ENCODE measurements around the gene PDGFRB. TPM values are rescaled to one million over a fixed set of nuclear protein-coding genes. Genes with fewer than 3 reads are reported as not detected.

The PDGFRB gene
- total and polyA plus RNA-seq, 2 of the 8 experiments (the other 6 are each of a cell fraction or from before 2014, with no cell fraction given), result 4.2 to 13.7 TPM

DNA sequence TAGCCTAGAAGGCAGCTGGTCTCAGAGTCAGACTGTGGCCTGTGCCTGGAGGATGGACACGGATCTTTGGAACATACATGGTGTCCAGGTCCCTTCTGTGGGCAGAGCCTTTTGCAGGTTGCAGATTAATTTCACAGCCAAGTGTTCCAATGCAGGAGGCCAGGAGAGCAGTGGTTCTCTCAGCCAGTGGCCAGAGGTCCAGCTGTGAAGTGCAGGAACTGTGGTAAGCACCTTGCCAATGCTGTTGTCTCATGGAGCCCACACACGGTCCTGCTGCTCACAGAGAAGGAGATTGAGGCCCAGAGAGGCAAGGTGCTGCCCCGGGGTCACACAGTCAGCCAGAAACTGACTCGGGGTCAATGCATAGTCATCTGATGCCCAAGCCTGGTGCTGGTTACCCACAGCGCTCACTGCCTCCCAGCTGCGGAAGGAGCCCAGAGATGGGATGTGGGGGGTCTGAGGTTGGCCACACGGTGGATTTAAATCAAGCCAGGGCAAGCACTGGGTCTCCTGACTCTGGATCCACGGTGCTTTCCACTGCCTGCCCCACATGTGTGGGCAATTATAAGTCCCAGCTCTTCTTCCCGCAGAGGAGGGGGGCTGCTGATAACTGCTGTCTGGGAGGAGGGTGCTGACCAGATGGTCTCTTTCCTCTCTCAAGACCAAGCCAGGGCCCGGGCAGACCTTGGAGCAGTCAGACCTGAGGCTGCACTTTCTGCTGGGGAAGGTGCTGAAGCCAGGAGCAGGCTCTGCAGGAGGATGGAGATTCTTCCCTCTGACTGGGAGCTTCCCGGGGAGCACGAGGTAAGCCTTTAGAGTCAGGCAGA, 2.8 kb downstream of the PDGFRB start:
- no peak overlapping the region for H3K23ac ChIP-seq (ENCODE audit: insufficient read length)
- no peaks in the 10 kb centered on the region; the same call in 1 of the 2 replicates for H3K23me2 ChIP-seq (ENCODE audit: low read depth, low read length)
- H3K4ac ChIP-seq (replicated peaks; ENCODE audit: insufficient read length, low read depth, low read length), result no peak overlapping the region
- peaks cover 6 to 24% (median 12%) of the 10 kb centered on the region in 4 experiments for H3K4me1 ChIP-seq (replicated peaks in 1 of 4; ENCODE audit: control insufficient read depth in 3 of 4, insufficient read depth in 4 of 4, low read length in 3 of 4)
- H4K8ac ChIP-seq (ENCODE audit: extremely low read depth, insufficient read depth, low read length), result no peak overlapping the region
- WGBS, 2 experiments (ENCODE audit: extremely low coverage in 1 of 2, insufficient coverage in 1 of 2, insufficient read length in 1 of 2, insufficient replicate concordance in 2 of 2, low coverage in 1 of 2, low lambda C conversion rate in 2 of 2, missing lambda C conversion rate in 1 of 2), result 82% methylated on average over 11 of the region's 12 CpGs; no CpG with 5 or more reads in 1 of the 2 experiments
- 0 out of 2 replicates have a peak overlapping the region, but pooled peaks have one; percentile 17 for H2AK5ac ChIP-seq (ENCODE audit: low read depth, low read length)
- DNase-seq (ENCODE audit: low read depth in 1 of 2, low spot score in 2 of 2) (no peak), FAIRE-seq (no peak)
- H3K27ac ChIP-seq (ENCODE audit: low read depth, low read length), result no peak overlapping the region
- H4K20me1 ChIP-seq (replicated peaks in 1 of 2; ENCODE audit: control insufficient read depth in 1 of 2, insufficient read depth in 2 of 2, low read length in 2 of 2), result no peaks in the 10 kb centered on the region
- no peak overlapping the region for H3K9ac ChIP-seq (replicated peaks in 1 of 4; ENCODE audit: extremely low read depth in 1 of 4, low read depth in 3 of 4, low read length in 3 of 4)
- H2BK20ac ChIP-seq (ENCODE audit: low read length), result 0 out of 2 replicates have a peak overlapping the region, but pooled peaks have one; percentile 66
- H3K27me3 ChIP-seq (replicated peaks in 1 of 4; ENCODE audit: control insufficient read depth in 3 of 4, extremely low read depth in 1 of 4, insufficient read depth in 3 of 4, low read length in 3 of 4), result no peaks in the 10 kb centered on the region; a peak in 2 of 7 replicates
- no peak overlapping the region for H3K18ac ChIP-seq (ENCODE audit: extremely low read depth, low read length)
- H3K56ac ChIP-seq (replicated peaks; ENCODE audit: insufficient read length, low read depth, low read length), result no peak overlapping the region
- H3K14ac ChIP-seq (ENCODE audit: insufficient read length), result no peak overlapping the region
- no peaks in the 10 kb centered on the region for H3K79me1 ChIP-seq (ENCODE audit: low read depth, low read length)
- no peak overlapping the region for H2BK120ac ChIP-seq (replicated peaks; ENCODE audit: low read depth, low read length)
- 0 out of 2 replicates have a peak overlapping the region, but pooled peaks have one; percentile 7 for H2BK12ac ChIP-seq (ENCODE audit: low read depth, low read length)
- H4K5ac ChIP-seq (ENCODE audit: insufficient read length, low read depth, low read length), result no peak overlapping the region
- H3K4me3 ChIP-seq (ENCODE audit: extremely low read depth in 1 of 4, insufficient read depth in 2 of 4, low read depth in 3 of 4, low read length in 4 of 4), result no peak overlapping the region
- no peak overlapping the region for H4K91ac ChIP-seq (replicated peaks; ENCODE audit: insufficient read length, low read length)
- POLR2A ChIA-PET (ENCODE audit: partially characterized antibody), result interaction anchor here (1.6 to 3.4 kb wide), 2 partner anchors 12 to 14 kb away, joined by 5 to 14 read pairs; no protein-coding TSS in a partner anchor
- no peaks in the 10 kb centered on the region for H3K79me2 ChIP-seq (ENCODE audit: control insufficient read depth in 1 of 2, insufficient read depth in 2 of 2, low read length in 2 of 2)
- H3K4me2 ChIP-seq (ENCODE audit: insufficient read depth in 1 of 2, low read depth in 2 of 2, low read length in 2 of 2), result peak overlapping the region in 1 of 2 experiments; percentile 73; a peak in 1 of 4 replicates
- H3K36me3 ChIP-seq (ENCODE audit: control insufficient read depth in 2 of 4, insufficient read depth in 4 of 4, low read length in 3 of 4), result no peaks in the 10 kb centered on the region
- H3K9me3 ChIP-seq (ENCODE audit: insufficient read depth in 2 of 2, low read depth in 1 of 2, low read length in 1 of 2), result no peaks in the 10 kb centered on the region
- H2AFZ ChIP-seq (ENCODE audit: low read length), result no peak overlapping the region
- peak overlapping the region; percentile 1; the same call in 1 of the 2 replicates for H2BK5ac ChIP-seq (ENCODE audit: low read depth, low read length)
- CTCF ChIA-PET (ENCODE audit: partially characterized antibody), result interaction anchor here (0.7 to 15.3 kb wide), 16 partner anchors 8 to 186 kb away, joined by 3 to 372 read pairs (median 4); partner anchors contain the start of gene SLC6A7
- H2BK15ac ChIP-seq (ENCODE audit: low read length), result peak overlapping the region; percentile 0; the same call in 1 of the 2 replicates
- TF ChIP-seq SP2 (IDR thresholded peaks at IDR 0.05; ENCODE audit: low read length) (no peak), POLR2A (IDR thresholded peaks at IDR 0.05; ENCODE audit: control extremely low read depth in 1 of 2, low read depth in 2 of 2, low read length in 2 of 2) (no peak), SIX5 (IDR thresholded peaks at IDR 0.05; ENCODE audit: low read depth, low read length) (no peak), CHD1 (IDR thresholded peaks at IDR 0.05; ENCODE audit: low read depth, low read length) (no peak), CBX8 (IDR thresholded peaks at IDR 0.05; ENCODE audit: borderline replicate concordance, low read depth, low read length) (no peak), NRF1 (IDR thresholded peaks at IDR 0.05; ENCODE audit: low read depth, low read length) (no peak), GTF2F1 (IDR thresholded peaks at IDR 0.05; ENCODE audit: borderline replicate concordance, low read depth, low read length) (no peak), HDAC6 (IDR thresholded peaks at IDR 0.05; ENCODE audit: low read depth, low read length) (no peak), FOSL1 (IDR thresholded peaks at IDR 0.05; ENCODE audit: insufficient read depth, low read depth, low read length) (no peak), MAFK (IDR thresholded peaks at IDR 0.05; ENCODE audit: low read depth, low read length) (no peak), RBBP5 (IDR thresholded peaks at IDR 0.05; ENCODE audit: borderline replicate concordance, low read depth, low read length) (no peak), SP4 (IDR thresholded peaks at IDR 0.05; ENCODE audit: low read length) (no peak), RXRA (IDR thresholded peaks at IDR 0.05; ENCODE audit: insufficient read depth, low read depth, low read length) (no peak)

Measured in H1 (cell line).